Heart right ventricle (tissue), 16 donors: ENCODE measurements around the gene HERC5. TPM values are rescaled to one million over a fixed set of nuclear protein-coding genes. Genes with fewer than 3 reads are reported as not detected.

Experiments used
- ATAC-seq, 8 donors: fragments of 200-7000 bp; cut with Tn5 transposase; one replicate each; pipeline ENCODE4 v1.9.1; 2020; ENCODE audit warnings: mild to moderate bottlenecking in 8 of 8, moderate library complexity in 8 of 8, moderate number of reproducible peaks in 1 of 8
- DNase-seq, 2 donors: peaks; one replicate each; pipeline ENCODE4 v3.0.0-alpha.2; 2020
- H3K27ac ChIP-seq, 10 donors: fragments of 200-600 bp; sonication (generic) in 2 of 10; one replicate each; pipeline versions ENCODE4 v1.5.0 to v1.8.0; 2020 to 2022; ENCODE audit warnings: mild to moderate bottlenecking in 3 of 10
- H3K27me3 ChIP-seq, 7 donors: fragments of 200-600 bp; one replicate each; pipeline ENCODE4 v1.8.0; 2021 to 2022; ENCODE audit warnings: mild to moderate bottlenecking in 2 of 7
- H3K36me3 ChIP-seq, 9 donors: fragments of 200-600 bp; sonication (generic) in 1 of 9; one replicate each; pipeline versions ENCODE4 v1.5.0 to v1.8.0; 2020 to 2022; ENCODE audit warnings: mild to moderate bottlenecking in 2 of 9
- H3K4me1 ChIP-seq, 9 donors: fragments of 200-600 bp; sonication (generic) in 1 of 9; one replicate each; pipeline versions ENCODE4 v1.5.0 to v1.8.0; 2020 to 2022; ENCODE audit warnings: mild to moderate bottlenecking in 4 of 9
- H3K4me3 ChIP-seq, 10 donors: fragments of 200-600 bp; sonication (generic) in 2 of 10; one replicate each; pipeline versions ENCODE4 v1.5.0 to v1.8.0; 2020 to 2022; ENCODE audit warnings: mild to moderate bottlenecking in 7 of 10, moderate library complexity in 2 of 10
- H3K9me3 ChIP-seq, 11 donors: fragments of 200-600 bp in 10 of 11; sonication (generic) in 2 of 11; one replicate each; pipeline versions ENCODE4 v1.5.0 to v1.8.0; 2013 to 2022; ENCODE audit warnings: mild to moderate bottlenecking in 2 of 11, control low read depth in 1 of 11, moderate library complexity in 1 of 11
- CTCF ChIP-seq, 9 donors: fragments of 200-600 bp; sonication (generic) in 2 of 9; IDR thresholded peaks; one replicate each; pipeline versions ENCODE4 v1.5.0 to v1.8.0; 2021 to 2022; ENCODE audit warnings: antibody characterized with exemption in 9 of 9, mild to moderate bottlenecking in 5 of 9, moderate library complexity in 1 of 9
- WGBS, 2 donors: extraction: QIAGEN DNeasy Blood & Tissue Kit; methylation state at CpG; one replicate each; pipeline ENCODE4 v1.1.7; 2013; ENCODE audit warnings: inconsistent platforms in 1 of 2; 5-methylcytosine and 5-hydroxymethylcytosine counted together
- intact Hi-C, 10 donors: fragments of 100-400 bp; cut with DNase I; formaldehyde crosslinking; loops; one replicate each; pipeline versions ENCODE4 v1.11.1 to v1.14.2; 2022
- polyA plus RNA-seq, 2 donors: library from polyadenylated mRNA; stranded (reverse); fragments of 200-250 nt; gene quantifications; one replicate each; pipeline ENCODE4 v1.2.3, GENCODE V29; 2013
- total RNA-seq, 10 donors: library from RNA; stranded (reverse); fragmentation: NEBNext Ultra II Directional in 3 of 10; extraction: Animal tissue kit (Norgen Biotek cat#: 25700) in 3 of 10; gene quantifications; one replicate each; pipeline versions ENCODE4 v1.2.1 to v1.2.4, GENCODE V29; 2021 to 2023
- donor health status: Arrhythmogenic right ventricular cardiomyopathy.
- donor health status: ischemic (EF 13 %, LVEDD 7.1; RV severe dilation, severe dysfunction).
- donor health status: healthy with polysubstance abuse.
- donor health status: DM: no; HTN: yes; CAD: no.
- donor health status: DM: no; HTN: no; CAD: no.
- donor health status: ischemic (EF 25% LVEDD 6.9; RV normal size, moderate dysfunction).
- donor health status: ischemic (EF 25% LVEDD 5.7; RV mildly dilated, moderate dysfunction).
- donor health status: healthy.
- donor health status: DM: yes; HTN: yes; CAD: no.
- donor health status: Ischemic cardiomyopathy.
- donor health status: ischemic (EF 35%, LVEDD 5.7; RV mildly dilated, moderate dysfunction).
- donor health status: nonischemic (EF 11% LVEDD 7.7; RV severe dilation, severe dysfunction).
- donor health status: DM: yes; HTN: yes; CAD: no.
- donor health status: PGD.
- donor health status: ischemic (EF 29% LVEDD 5.4; RV normal size, mild dysfunction).
- donor health status: nonischemic (EF 23%, LVEDD 6.1; RV moderate dilation, normal function).

The HERC5 gene
- total and polyA plus RNA-seq, 12 donors = 0.84 to 4.7 (median 2.3) TPM

GRCh38 chr4:88419874-88420273 is 37.0 kb upstream of the HERC5 start:
- no peak for ATAC-seq
- 84% methylated on average over 5 of the region's 5 CpGs for WGBS, 2 donors
- H3K36me3 ChIP-seq = peaks cover 0 to 80% (median 0%) of the 10 kb centered on the region in 9 donors
- no peak overlapping the region for H3K27ac ChIP-seq
- no peaks in the 10 kb centered on the region for H3K27me3 ChIP-seq
- H3K9me3 ChIP-seq = no peaks in the 10 kb centered on the region
- intact Hi-C loops = no loop called here
- DNase-seq = no peak
- H3K4me1 ChIP-seq = no peaks in the 10 kb centered on the region
- H3K4me3 ChIP-seq = no peak overlapping the region
- no peak for TF ChIP-seq CTCF (IDR thresholded peaks at IDR 0.05)

- no peak for DNase-seq
- Histone ChIP-seq H3K27ac (no peak overlapping the region), H3K4me3 (no peak overlapping the region), H3K27me3 (no peaks in the 10 kb centered on the region), H3K4me1 (no peaks in the 10 kb centered on the region), H3K9me3 (no peaks in the 10 kb centered on the region), H3K36me3 (peaks cover 0 to 80% (median 0%) of the 10 kb centered on the region in 9 donors)
- TF ChIP-seq CTCF (IDR thresholded peaks at IDR 0.05) = no peak
- intact Hi-C loops = no loop called here
- 98 to 100% methylated on average over 1 of the region's 1 CpG for WGBS, 2 donors
- ATAC-seq = no peak
These were observed 36.1 kb upstream of the HERC5 start for GRCh38 chr4:88420844-88421243.

DNA sequence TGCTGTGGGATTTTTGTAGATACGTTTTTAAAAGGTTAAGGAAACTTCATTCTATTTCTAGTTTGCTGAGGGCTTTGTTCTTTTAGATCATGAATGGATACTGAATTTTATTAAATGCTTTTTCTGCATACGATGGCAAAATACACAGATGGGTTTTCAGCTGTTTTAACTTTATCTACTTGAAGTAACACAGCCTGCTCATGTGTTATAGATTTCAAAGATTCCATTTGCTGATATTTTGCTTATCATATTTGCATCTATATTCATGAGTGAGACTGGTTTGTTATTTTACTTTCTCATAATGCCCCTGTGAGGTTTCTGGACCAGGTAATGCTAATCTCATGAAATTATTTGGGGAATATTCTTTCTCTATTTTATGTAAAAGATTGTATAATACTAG is 34.5 kb upstream of the HERC5 start:
- DNase-seq (no peak), ATAC-seq (no peak)
- intact Hi-C loops = no loop called here
- no peaks in the 10 kb centered on the region for H3K27me3 ChIP-seq
- TF ChIP-seq CTCF (IDR thresholded peaks at IDR 0.05) = no peak
- H3K27ac ChIP-seq = no peak overlapping the region
- no peak overlapping the region for H3K4me3 ChIP-seq
- 81 to 84% methylated on average over 2 of the region's 2 CpGs for WGBS, 2 donors
- H3K9me3 ChIP-seq = no peaks in the 10 kb centered on the region
- H3K36me3 ChIP-seq = peaks cover 0 to 78% (median 0%) of the 10 kb centered on the region in 9 donors
- H3K4me1 ChIP-seq = no peaks in the 10 kb centered on the region

GRCh38 chr4:88429401-88429800 is 27.5 kb upstream of the HERC5 start:
- ATAC-seq (no peak), DNase-seq (no peak)
- no peak for TF ChIP-seq CTCF (IDR thresholded peaks at IDR 0.05)
- WGBS, 2 donors = 60 to 63% methylated on average over 1 of the region's 1 CpG
- Histone ChIP-seq H3K36me3 (peaks cover 0 to 97% (median 21%) of the 10 kb centered on the region in 9 donors), H3K4me1 (no peaks in the 10 kb centered on the region), H3K4me3 (no peak overlapping the region), H3K27ac (no peak overlapping the region), H3K27me3 (no peaks in the 10 kb centered on the region), H3K9me3 (peaks cover 0 to 12% (median 0%) of the 10 kb centered on the region in 11 donors)
- intact Hi-C loops = no loop called here
